Central memory CD8-positive, alpha-beta T cell (primary cell): ENCODE data around the gene PLK3.
"Not testable (repeated sequence)": the region's sequence is repeated elsewhere in the genome, so short reads cannot be mapped to it uniquely, and the experiment has no call there.

Experiments
- ATAC-seq: fragments of 150-1000 bp; cut with Tn5 transposase; replicated peaks from 2 replicates; pipeline ENCODE4 v1.10.0; 2022; ENCODE audit warnings: mild to moderate bottlenecking, moderate FRiP score, moderate number of reproducible peaks; ENCODE audit not compliant: poor library complexity, severe bottlenecking; ENCODE audit errors: extremely low read depth
- DNase-seq, 2 donors: peaks; one replicate each; pipeline ENCODE4 v3.0.0; 2021; ENCODE audit warnings: low spot score in 2 of 2
- H3K27ac Mint-ChIP-seq: one replicate; pipeline ENCODE4 v1.8.0; 2022; ENCODE audit warnings: low read depth, mild to moderate bottlenecking, moderate library complexity, mixed read lengths
- H3K27me3 Mint-ChIP-seq: one replicate; pipeline ENCODE4 v1.8.0; 2022; ENCODE audit warnings: mixed read lengths
- H3K36me3 Mint-ChIP-seq: one replicate; pipeline ENCODE4 v1.8.0; 2022; ENCODE audit warnings: mild to moderate bottlenecking, moderate library complexity, mixed read lengths; ENCODE audit not compliant: insufficient read depth
- H3K4me1 Mint-ChIP-seq: one replicate; pipeline ENCODE4 v1.8.0; 2022; ENCODE audit warnings: mixed read lengths
- H3K4me3 Mint-ChIP-seq: one replicate; pipeline ENCODE4 v1.8.0; 2022; ENCODE audit warnings: mild to moderate bottlenecking, moderate library complexity, mixed read lengths
- H3K9me3 Mint-ChIP-seq: one replicate; pipeline ENCODE4 v1.8.0; 2022; ENCODE audit warnings: mixed read lengths

Gene PLK3

DNA sequence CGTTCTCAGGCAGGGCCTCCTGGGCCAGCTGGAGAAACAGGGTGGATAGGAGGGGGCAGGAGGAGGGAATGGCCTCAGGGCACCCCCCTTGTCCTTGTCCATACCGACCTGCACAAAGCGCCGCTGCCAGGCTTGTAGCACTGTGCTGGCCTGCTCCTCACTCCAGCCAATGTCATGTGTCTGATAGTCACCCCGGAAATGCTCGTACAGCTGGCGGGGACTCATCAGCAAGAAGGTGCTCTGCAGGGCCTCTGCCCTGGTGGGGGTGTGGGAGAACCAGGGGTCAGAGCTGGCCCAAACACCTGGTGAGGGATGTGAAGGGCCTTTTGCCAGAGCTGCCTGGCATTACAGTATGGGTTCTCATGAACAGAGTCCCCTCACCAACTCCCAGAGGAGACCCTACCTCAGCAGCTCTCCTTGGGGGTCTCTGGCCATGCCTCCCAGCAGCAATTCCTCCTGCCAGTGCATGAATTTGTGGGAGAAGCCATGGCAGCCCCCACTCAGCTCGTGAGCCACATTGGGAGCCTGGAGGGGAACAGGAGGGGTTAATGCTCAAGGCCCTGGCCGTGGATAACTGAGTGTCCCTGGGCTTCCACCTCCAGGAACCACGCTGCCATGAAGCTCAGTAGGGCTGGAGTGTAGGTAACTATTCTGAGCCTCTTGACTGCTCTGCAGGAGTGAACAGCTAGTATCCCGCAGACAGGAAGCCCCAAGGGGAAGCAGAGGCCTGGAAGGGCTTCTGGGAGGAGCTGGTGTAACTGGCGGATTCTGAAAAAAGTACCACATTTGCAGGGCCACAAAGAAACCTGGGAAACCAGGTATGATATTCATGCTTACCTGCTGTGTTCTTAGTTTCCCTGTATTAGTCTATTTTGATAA is 29.6 kb downstream of the PLK3 start:
- no peaks in the 10 kb centered on the region for H3K9me3 Mint-ChIP-seq
- DNase-seq (no peak), ATAC-seq (no peak)
- H3K27me3 Mint-ChIP-seq = no peaks in the 10 kb centered on the region
- no peak overlapping the region for H3K4me3 Mint-ChIP-seq
- H3K36me3 Mint-ChIP-seq = peaks cover 1% of the 10 kb centered on the region
- no peak overlapping the region for H3K27ac Mint-ChIP-seq
- H3K4me1 Mint-ChIP-seq = no peaks in the 10 kb centered on the region

DNA sequence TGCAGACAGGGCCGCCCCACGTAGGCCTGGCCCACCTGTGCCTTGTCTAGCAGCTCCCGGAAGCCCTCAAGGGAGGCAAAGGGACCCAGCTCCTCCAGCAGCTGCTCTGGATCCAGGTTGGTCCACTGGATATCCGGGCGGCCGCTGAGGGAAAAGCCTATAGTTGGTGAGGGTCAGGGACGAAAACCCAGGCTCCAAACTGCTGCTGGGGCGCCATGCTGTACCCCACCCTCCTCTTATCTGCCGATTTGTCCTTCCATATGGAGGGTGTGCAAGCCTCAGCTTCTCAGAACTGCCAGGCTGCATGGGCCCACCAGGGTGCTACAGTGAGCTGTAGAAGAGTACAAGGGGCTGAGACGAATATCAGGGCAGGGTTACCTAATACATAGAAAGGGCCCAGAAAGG is 30.7 kb downstream of the PLK3 start:
- Mint-ChIP-seq H3K9me3 (no peaks in the 10 kb centered on the region), H3K27me3 (no peaks in the 10 kb centered on the region), H3K4me3 (no peak overlapping the region), H3K27ac (no peak overlapping the region), H3K4me1 (peaks cover 5% of the 10 kb centered on the region), H3K36me3 (no peaks in the 10 kb centered on the region)
- ATAC-seq = no peak
- DNase-seq = no peak

DNA sequence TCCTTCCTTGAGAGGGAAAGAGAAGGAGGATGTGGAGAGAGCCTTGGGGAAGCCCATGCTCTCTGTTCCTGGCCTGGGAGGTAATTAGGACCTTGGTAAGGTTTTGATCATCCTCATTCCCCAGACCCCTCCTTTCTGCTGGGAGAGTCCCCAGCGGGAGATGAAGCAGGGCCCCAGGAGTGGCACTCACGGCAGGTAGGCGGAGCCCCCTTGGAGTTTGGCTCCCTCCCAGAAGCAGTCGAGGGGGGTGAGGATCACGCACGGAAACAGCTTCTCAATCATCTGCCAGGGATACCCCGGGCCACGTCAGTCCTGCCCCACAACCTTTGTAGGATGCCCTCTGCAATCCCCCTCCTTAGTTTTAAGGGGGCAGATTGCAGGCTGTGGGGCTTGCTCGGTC is 31.3 kb downstream of the PLK3 start:
- Mint-ChIP-seq H3K9me3 (no peaks in the 10 kb centered on the region), H3K36me3 (no peaks in the 10 kb centered on the region), H3K27ac (no peak overlapping the region), H3K4me3 (no peak overlapping the region), H3K27me3 (no peaks in the 10 kb centered on the region), H3K4me1 (peaks cover 8% of the 10 kb centered on the region)
- ATAC-seq = no peak
- no peak for DNase-seq

DNA sequence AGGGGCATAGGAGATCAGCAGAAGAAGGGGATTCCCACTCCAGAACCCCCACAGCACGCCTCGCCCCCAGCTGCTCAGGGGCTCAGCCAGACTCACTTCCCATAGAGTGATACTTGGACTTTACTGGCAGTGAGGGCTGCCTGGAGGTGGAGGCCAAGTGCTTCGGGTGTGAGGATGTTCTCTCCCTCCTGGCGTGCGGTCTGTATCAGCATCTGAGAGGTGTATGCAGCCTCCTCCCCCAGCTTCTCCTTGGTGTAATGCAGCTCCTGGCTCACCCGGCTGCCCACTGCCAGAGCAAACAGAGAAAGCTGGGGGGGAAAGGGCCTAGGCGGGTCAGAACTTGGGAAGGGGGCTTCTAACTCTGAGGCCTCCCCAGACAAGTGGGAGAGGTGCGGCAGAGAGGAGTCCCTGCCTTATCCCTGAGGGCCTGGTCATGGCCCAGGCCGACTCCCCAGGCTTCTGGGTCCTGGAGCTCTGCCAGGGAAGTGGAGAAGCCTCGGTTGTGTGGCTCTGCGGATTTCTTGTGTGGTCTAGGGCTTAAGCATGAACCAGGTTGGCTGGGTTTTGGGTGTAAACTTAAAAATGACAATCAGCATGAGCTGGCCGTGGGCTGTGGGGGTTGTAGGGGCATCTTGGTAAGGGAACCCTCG is 32.0 kb downstream of the PLK3 start:
- Mint-ChIP-seq H3K9me3 (no peaks in the 10 kb centered on the region), H3K27me3 (no peaks in the 10 kb centered on the region), H3K4me1 (peaks cover 8% of the 10 kb centered on the region), H3K36me3 (no peaks in the 10 kb centered on the region), H3K27ac (no peak overlapping the region), H3K4me3 (no peak overlapping the region)
- no peak for ATAC-seq
- no peak for DNase-seq

DNA sequence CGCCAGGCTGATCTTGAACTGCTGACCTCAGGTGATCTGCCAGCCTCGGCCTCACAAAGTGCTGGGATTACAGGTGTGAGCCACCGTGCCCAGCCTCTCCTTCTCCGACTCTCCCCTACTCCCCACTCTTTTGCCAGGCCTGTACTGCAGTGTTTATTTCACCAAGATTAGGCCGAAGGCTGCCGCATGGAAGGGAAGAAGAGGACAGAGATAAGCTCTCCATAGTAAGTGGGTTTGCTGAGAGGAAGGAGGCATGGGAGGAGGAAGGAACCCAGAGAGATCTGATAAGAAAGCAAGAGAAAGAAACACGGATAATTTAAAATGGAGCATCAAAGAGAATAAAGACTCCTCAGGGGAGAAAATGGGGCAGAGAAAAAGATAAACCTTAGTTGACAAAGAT is 34.2 kb downstream of the PLK3 start:
- H3K4me3 Mint-ChIP-seq = no peak overlapping the region
- no peaks in the 10 kb centered on the region for H3K9me3 Mint-ChIP-seq
- peaks cover 3% of the 10 kb centered on the region for H3K27me3 Mint-ChIP-seq
- H3K27ac Mint-ChIP-seq = no peak overlapping the region
- ATAC-seq (no peak), DNase-seq (no peak)
- no peaks in the 10 kb centered on the region for H3K36me3 Mint-ChIP-seq
- peaks cover 8% of the 10 kb centered on the region for H3K4me1 Mint-ChIP-seq

DNA sequence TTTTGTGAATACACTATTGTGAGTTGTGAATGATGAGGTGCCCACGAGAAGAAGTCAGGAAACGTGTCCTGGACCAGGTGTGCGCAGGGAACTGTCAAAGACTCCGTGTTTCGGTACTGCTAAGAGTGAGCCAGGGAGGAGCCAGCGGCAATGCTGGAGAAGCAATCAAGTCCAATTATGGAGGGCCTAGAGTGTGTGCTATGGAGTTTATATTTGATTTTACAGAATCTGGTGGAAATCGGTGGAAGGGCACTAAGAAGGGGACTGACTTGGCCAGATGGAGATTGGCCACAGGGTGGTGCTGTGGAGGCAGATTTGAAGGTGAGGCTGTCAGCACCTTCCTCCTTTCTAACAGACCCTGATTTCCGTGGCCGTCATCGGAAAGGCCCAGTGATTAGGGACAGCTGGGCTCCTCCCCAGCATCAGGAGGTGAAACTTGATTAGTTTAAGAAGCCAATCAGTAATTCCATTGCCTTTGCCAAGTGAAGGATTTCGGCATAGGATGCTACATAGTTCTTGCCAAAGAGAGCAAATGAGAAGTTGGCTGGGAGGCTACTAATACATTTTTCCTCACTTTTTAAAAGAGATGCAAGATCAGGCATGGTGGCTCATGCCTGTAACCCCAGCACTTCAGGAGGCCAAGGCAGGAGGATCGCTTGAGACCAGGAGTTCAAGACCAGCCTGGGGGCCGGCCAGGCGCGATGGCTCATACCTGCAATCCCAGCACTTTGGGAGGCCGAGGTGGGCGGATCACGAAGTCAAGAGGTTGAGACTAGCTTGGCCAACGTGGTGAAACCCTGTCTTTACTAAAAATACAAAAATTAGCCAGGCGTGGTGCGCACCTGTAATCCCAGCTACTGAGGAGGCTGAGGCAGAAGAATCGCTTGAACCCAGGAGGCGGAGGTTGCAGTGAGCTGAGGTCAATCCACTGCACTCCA is 35.8 kb downstream of the PLK3 start:
- peak overlapping the region; percentile 14 for H3K4me3 Mint-ChIP-seq
- no peaks in the 10 kb centered on the region for H3K9me3 Mint-ChIP-seq
- DNase-seq = peak; percentile 69 to 78
- H3K27ac Mint-ChIP-seq = no peak overlapping the region
- peak; percentile 75 for ATAC-seq
- H3K4me1 Mint-ChIP-seq = peaks cover 8% of the 10 kb centered on the region
- H3K36me3 Mint-ChIP-seq = no peaks in the 10 kb centered on the region
- peaks cover 11% of the 10 kb centered on the region for H3K27me3 Mint-ChIP-seq

DNA sequence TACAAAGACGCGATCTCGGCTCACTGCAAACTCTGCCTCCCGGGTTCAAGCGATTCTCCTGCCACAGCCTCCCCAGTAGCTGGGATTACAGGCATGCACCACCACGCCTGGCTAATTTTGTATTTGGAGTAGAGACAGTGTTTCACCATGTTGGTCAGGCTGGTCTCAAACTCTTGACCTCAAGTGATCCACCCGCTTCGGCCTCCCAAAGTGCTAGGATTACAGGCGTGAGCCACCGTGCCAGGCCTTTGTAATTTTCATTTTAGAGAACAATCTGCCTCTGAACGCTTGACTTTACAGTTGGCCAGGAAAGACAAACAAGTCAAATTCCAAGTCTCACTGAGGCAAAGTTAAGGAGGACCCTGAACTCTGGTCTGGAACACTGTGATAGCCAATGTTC is 38.1 kb downstream of the PLK3 start:
- H3K4me1 Mint-ChIP-seq, H3K4me3 Mint-ChIP-seq: not testable (repeated sequence)

DNA sequence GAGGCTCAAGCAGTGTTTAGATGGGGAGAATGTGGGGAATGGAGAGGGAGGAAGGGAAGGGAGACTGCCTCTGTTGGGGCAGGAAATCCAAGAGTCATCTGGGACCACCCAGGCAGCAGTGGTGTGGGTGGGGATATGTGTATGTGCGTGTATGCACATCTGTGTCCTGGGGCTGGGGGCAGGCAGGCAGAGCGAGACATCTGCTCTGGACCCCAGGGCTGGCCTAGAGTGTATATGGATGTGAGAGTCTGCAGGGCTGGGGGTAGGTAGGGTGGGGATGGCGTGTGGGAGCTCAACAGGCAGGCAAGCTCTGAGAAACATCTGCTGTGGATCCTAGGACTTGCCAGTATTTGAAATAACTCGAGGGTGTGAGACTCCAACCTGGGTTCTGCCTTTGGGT is 39.4 kb downstream of the PLK3 start:
- Mint-ChIP-seq H3K36me3 (peaks cover 4% of the 10 kb centered on the region), H3K27ac (no peak overlapping the region), H3K9me3 (no peaks in the 10 kb centered on the region), H3K27me3 (peaks cover 27% of the 10 kb centered on the region), H3K4me1 (peaks cover 8% of the 10 kb centered on the region), H3K4me3 (no peak overlapping the region)
- DNase-seq (no peak), ATAC-seq (no peak)

More for the DNA sequence above, 38.1 kb downstream of the PLK3 start:
- H3K9me3 Mint-ChIP-seq, ATAC-seq, H3K36me3 Mint-ChIP-seq, H3K27ac Mint-ChIP-seq, DNase-seq: not testable (repeated sequence)
- H3K27me3 Mint-ChIP-seq = peaks cover 27% of the 10 kb centered on the region

DNA sequence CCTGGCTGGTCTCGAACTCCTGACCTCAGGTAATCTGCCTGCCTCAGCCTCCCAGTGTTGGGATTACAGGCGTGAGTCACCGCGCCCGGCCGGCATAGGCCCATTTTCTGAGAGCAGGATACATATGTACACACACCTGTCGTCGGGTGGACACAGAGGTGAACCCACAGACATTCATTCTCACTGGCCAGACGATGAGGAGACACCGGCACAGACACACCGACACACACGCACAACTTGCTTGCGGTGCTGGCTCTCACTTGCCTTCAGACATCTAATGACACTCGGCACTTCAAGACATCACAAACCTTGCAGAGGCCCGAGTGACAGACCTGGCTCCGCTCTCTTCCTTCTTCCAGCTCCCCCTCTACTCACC is 42.3 kb downstream of the PLK3 start:
- DNase-seq (no peak), ATAC-seq (peak; percentile 14)
- Mint-ChIP-seq H3K4me1 (no peaks in the 10 kb centered on the region), H3K9me3 (no peaks in the 10 kb centered on the region), H3K4me3 (peak overlapping the region; percentile 54), H3K27me3 (peaks cover 27% of the 10 kb centered on the region), H3K36me3 (peaks cover 4% of the 10 kb centered on the region), H3K27ac (no peak overlapping the region)

DNA sequence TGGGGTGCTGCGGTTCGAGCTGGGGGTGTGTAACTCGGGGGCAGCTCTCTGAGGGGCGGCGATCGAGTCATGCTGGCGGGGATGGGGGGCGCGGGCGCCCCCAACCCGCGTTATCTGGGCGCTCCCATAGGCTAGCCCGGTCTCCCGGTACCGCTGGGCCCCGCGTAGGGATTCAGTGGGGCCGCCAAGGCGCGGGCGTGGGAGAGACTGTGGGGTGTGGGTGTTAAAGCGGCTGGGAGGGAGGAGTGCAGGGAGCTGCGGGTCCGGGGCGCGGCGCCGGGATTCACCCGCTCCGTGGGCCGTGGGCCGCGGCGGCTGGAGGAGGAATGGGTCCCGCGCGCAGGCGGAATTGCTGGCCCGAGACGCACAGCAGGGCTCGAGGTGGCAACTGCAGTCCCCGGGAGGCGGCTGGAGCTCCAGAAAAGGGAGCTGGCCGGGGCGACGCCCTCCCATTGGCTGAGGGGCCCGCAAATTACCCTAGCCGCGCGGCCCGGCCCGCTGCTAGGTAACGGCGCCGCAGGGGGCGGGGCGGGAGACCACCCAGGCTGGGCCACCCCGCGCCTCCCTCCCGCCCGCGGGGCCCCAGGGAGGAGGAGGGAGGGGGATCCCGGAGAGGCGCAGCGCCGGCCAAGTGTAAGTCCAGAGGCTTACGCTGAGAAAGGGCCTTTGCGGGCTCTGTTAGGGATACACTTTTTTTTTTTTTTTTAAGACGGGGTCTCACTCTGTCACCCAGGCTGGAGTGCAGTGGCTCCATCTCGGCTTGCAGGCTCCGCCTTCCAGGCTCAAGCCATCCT is 42.9 kb downstream of the PLK3 start, which contains the start of gene PTCH2:
TSS of gene PTCH2 (minus strand) at position 392 of the 794 bp plus-strand sequence. CDS start at position 71, 321 bp downstream.
- ATAC-seq = peak; percentile 46
- DNase-seq = no peak
- peak within 1 kb of the TSS; percentile 54 for H3K4me3 Mint-ChIP-seq
- H3K27me3 Mint-ChIP-seq = peaks cover 27% of the 10 kb centered on the region
- H3K27ac Mint-ChIP-seq = no peak within 1 kb of the TSS
- peaks cover 4% of the 10 kb centered on the region for H3K36me3 Mint-ChIP-seq
- no peaks in the 10 kb centered on the region for H3K4me1 Mint-ChIP-seq
- no peaks in the 10 kb centered on the region for H3K9me3 Mint-ChIP-seq

DNA sequence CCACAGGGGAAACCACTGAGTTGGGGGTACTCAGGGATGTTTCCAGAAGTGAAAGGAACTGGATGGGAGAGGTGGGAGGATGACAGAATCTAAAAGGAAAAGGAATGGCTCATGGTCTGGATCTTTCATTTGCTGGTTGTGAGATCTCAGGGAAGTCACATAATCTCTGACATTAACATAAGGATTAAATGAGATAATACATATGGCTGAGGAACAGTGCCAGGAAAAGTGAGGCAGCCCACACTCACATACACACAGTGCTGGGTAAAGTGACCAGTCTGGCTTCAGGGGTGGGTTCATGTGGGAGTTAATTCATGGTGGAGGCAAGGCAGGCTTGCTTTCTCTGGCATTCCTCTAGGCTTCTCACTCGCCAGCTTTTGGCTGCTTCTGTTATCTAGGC is 46.8 kb downstream of the PLK3 start:
- H3K27ac Mint-ChIP-seq = no peak overlapping the region
- H3K9me3 Mint-ChIP-seq = no peaks in the 10 kb centered on the region
- peaks cover 6% of the 10 kb centered on the region for H3K27me3 Mint-ChIP-seq
- no peak for ATAC-seq
- H3K4me3 Mint-ChIP-seq = no peak overlapping the region
- H3K36me3 Mint-ChIP-seq = peaks cover 4% of the 10 kb centered on the region
- no peaks in the 10 kb centered on the region for H3K4me1 Mint-ChIP-seq
- DNase-seq = no peak

DNA sequence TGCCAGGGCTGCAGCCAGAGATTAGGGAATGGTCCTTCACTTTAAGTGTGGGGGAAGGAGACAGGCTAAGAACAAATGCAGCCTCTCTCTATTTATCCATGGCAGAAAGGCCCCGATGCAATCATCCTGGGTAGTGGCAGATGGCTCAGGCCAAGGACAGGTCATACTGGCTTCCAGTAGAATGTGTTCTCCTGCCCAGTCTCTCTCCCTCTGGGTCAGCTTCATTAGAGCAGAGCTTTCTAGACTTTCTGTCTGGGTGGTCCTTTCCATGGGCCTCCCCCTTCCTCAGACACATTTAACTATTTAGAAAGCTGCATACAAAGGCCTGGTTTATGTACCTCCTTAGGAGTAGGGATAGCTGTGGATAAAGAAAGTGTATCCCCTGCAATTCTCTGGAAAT is 47.7 kb downstream of the PLK3 start:
- no peak for ATAC-seq
- H3K27ac Mint-ChIP-seq = no peak overlapping the region

More for the DNA sequence above, 47.7 kb downstream of the PLK3 start:
- peaks cover 4% of the 10 kb centered on the region for H3K36me3 Mint-ChIP-seq
- no peak overlapping the region for H3K4me3 Mint-ChIP-seq
- no peaks in the 10 kb centered on the region for H3K4me1 Mint-ChIP-seq
- no peak for DNase-seq
- no peaks in the 10 kb centered on the region for H3K27me3 Mint-ChIP-seq
- H3K9me3 Mint-ChIP-seq = no peaks in the 10 kb centered on the region
